Thoracic aorta (tissue), 2 donors: ENCODE data around the gene ADAMTS13. TPM values are rescaled to one million over a fixed set of nuclear protein-coding genes. Genes with fewer than 3 reads are reported as not detected.

ENCODE experiments used
- ATAC-seq: fragments of 150-250 bp; one replicate; pipeline ENCODE4 v1.8.0; 2017; ENCODE audit warnings: low read depth; ENCODE audit not compliant: insufficient number of reproducible peaks, low FRiP score
- DNase-seq: peaks from one replicate; pipeline ENCODE4 v3.0.0-alpha.2; 2020; ENCODE audit warnings: low spot score
- H3K27ac ChIP-seq, 2 donors: fragments of 200-600 bp; sonication (generic); 1 replicate in 1 of 2; 2 replicates in 1 of 2; pipeline ENCODE4 v1.5.1; 2016; ENCODE audit warnings: mild to moderate bottlenecking in 2 of 2, moderate library complexity in 2 of 2
- H3K27me3 ChIP-seq: fragments of 200-600 bp; sonication (generic); replicated peaks from 2 replicates; pipeline ENCODE4 v1.6.0; 2016; ENCODE audit warnings: mild to moderate bottlenecking; ENCODE audit not compliant: insufficient read depth
- H3K36me3 ChIP-seq: fragments of 200-600 bp; sonication (generic); one replicate; pipeline ENCODE4 v1.5.1; 2016
- H3K4me1 ChIP-seq, 2 donors: fragments of 200-600 bp; sonication (generic); 1 replicate in 1 of 2; 2 replicates in 1 of 2; pipeline versions ENCODE4 v1.5.1 to v1.6.0; 2016; ENCODE audit warnings: low read depth in 2 of 2, mild to moderate bottlenecking in 1 of 2; ENCODE audit not compliant: control insufficient read depth in 1 of 2
- H3K4me3 ChIP-seq: fragments of 200-600 bp; sonication (generic); 2 replicates; pipeline ENCODE4 v1.5.1; 2016; ENCODE audit warnings: mild to moderate bottlenecking
- H3K9me3 ChIP-seq: fragments of 200-600 bp; sonication (generic); 2 replicates; pipeline ENCODE4 v1.5.1; 2016
- total RNA-seq, 2 donors: library from RNA; depleted of rRNA; stranded (reverse); fragments of >200 nt; gene quantifications; one replicate each; pipeline versions ENCODE4 v1.1.0 to v1.2.3, GENCODE V29; 2016
- TF ChIP-seq, protein P1 (sequence below): fragments of 200-600 bp; sonication (generic); IDR thresholded peaks from one replicate; pipeline ENCODE4 v1.5.1; 2019; ENCODE audit warnings: antibody characterized with exemption

ADAMTS13 gene
- total RNA-seq, 2 donors from 2014 or later, result 1.3 to 6.0 TPM

DNA sequence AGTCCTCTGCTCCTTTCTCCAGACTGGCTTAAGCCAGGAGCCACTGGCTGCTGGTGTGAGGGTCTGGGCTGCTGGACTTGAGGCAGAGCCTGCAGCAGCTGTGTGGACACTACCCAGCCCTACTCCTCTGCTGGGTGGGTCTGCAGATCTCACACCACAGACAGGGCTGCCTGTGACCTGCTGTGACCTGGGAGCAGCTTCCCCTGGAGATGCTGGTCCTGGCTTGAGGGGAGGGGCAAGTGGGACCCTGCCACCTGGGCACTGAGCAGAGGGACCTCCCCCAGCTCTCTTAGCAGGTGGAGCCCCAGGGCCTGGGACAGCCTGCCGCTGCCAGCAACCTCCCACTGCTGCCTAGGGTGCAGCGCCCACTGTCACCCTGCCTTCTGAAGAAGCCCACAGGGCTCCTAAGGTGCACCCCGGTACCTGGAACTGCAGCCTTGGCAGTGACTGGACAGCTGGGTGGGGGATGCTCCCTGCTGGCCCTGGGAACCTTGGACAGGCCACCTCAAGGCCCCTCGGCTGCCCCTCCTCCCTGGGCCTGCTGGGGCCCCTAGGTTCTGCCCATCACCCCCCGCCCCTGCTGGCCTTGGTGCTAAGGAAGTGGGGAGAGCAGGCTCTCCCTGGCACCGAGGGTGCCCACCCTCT is 46.7 kb downstream of the ADAMTS13 start:
- TF ChIP-seq, protein P1, sequence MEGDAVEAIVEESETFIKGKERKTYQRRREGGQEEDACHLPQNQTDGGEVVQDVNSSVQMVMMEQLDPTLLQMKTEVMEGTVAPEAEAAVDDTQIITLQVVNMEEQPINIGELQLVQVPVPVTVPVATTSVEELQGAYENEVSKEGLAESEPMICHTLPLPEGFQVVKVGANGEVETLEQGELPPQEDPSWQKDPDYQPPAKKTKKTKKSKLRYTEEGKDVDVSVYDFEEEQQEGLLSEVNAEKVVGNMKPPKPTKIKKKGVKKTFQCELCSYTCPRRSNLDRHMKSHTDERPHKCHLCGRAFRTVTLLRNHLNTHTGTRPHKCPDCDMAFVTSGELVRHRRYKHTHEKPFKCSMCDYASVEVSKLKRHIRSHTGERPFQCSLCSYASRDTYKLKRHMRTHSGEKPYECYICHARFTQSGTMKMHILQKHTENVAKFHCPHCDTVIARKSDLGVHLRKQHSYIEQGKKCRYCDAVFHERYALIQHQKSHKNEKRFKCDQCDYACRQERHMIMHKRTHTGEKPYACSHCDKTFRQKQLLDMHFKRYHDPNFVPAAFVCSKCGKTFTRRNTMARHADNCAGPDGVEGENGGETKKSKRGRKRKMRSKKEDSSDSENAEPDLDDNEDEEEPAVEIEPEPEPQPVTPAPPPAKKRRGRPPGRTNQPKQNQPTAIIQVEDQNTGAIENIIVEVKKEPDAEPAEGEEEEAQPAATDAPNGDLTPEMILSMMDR, result no peak
- Histone ChIP-seq H3K27me3 (no peaks in the 10 kb centered on the region), H3K27ac (no peak overlapping the region), H3K36me3 (peaks cover 8% of the 10 kb centered on the region), H3K4me1 (no peaks in the 10 kb centered on the region), H3K4me3 (no peak overlapping the region), H3K9me3 (no peaks in the 10 kb centered on the region)
- no peak for DNase-seq
- ATAC-seq, result no peak

DNA sequence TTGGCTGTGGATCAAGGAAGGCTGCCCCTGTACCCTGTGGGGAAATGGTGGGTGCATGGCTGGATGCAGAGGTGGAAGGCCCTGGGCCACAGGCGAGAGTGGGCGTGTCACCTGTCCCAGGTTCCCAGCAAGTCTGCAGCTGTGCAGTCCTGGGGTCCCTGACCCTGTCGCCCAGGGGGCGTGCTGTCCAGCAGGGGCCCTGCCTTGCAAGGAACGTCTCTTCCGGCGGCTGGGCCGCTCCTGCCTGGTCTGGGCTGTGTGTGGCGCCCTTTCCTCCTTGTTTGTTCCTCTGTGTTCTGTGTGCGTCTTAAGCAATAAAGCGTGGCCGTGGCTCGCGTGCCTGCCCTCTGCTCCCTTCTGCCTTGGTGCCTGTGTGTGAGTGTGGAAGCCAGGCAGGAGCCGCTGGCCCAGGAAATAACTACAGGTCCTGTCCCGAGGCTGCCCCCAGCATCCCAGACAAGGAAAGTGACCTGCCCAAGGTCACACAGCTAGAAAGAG is 48.3 kb downstream of the ADAMTS13 start:
- Histone ChIP-seq H3K36me3 (peaks cover 4% of the 10 kb centered on the region), H3K9me3 (no peaks in the 10 kb centered on the region), H3K27me3 (no peaks in the 10 kb centered on the region), H3K27ac (no peak overlapping the region), H3K4me1 (no peaks in the 10 kb centered on the region), H3K4me3 (no peak overlapping the region)
- ATAC-seq, result no peak
- TF ChIP-seq, protein P1, result no peak
- DNase-seq, result no peak

DNA sequence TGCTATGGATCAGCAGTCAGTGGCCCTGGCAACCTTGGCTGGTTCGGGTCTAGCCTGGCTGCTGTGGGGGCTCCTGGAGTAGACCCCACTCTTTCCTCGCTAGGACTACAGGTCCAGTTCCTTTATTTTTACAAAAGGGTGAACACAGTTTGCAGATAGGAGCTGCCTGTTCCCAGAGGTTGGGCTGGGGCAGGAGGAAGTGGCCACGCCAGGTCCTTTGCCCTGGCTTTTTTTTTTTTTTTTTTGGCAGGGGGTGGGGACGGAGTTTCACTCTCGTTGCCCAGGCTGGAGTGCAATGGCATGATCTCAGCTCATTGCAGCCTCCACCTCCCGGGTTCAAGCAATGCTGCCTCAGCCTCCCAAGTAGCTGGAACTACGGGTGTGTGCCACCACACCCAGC is 48.8 kb downstream of the ADAMTS13 start:
- H3K27me3 ChIP-seq, result no peaks in the 10 kb centered on the region
- no peaks in the 10 kb centered on the region for H3K9me3 ChIP-seq
- TF ChIP-seq, protein P1, result no peak
- H3K27ac ChIP-seq, result no peak overlapping the region
- H3K4me3 ChIP-seq, result no peak overlapping the region
- peaks cover 4% of the 10 kb centered on the region for H3K36me3 ChIP-seq
- no peak for ATAC-seq
- H3K4me1 ChIP-seq, result no peaks in the 10 kb centered on the region
- no peak for DNase-seq

DNA sequence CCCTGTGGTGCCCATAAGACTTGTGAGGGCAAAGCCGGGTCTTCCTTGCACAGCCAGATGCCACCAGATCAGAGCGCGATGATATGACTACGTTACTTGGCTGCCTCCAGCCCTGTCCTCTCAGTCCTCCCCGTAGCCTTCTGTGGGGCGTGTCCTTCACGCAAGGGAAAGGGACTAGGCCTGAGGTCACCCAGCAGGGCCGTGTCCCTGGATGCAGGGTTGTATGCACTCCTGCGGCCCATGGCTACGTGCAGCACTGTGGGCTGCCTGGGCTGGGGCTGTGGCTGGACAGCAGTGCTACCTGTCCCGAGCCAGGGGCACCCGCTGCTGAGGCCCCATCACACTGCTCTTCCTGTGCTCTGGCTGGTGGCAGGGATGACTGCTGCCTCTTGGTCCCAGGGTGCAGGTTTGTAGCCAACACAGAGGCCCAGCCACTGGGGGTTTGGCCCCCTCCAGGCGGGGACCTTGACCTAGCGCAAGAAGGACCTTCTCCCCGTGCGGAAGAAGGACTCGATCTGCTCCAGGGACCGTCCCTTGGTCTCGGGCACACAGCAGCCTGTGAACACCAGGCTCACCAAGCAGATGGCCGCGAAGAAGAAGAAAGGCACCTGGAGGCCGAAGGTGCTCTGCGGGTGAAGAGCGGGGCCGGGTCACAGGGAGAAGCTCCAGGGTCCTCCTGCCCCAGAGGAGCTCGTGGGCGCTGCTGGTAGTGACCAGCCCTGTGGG is 49.5 kb downstream of the ADAMTS13 start:
- Histone ChIP-seq H3K4me1 (no peaks in the 10 kb centered on the region), H3K9me3 (no peaks in the 10 kb centered on the region), H3K4me3 (no peak overlapping the region), H3K36me3 (peaks cover 4% of the 10 kb centered on the region), H3K27ac (no peak overlapping the region), H3K27me3 (no peaks in the 10 kb centered on the region)
- TF ChIP-seq, protein P1, result no peak
- ATAC-seq (no peak), DNase-seq (no peak)

DNA sequence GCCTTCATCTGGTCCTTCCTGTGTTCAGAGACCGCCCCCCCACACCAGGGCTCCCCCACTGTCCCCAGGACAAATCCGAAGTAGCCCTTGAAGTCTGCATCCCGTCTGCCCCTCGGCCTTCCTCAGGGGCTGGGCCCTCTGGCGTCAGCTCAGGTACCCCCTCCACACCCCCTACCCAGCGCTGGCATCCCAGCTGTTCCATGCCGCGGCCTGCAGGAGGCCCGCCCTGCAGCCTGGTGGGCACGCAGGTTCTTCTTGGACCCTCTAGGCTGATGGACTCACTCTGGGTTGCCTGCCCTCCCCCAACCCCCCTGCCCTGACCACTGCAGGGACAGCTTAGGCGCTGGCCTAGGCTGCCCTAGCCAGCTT is 50.1 kb downstream of the ADAMTS13 start:
- H3K4me1 ChIP-seq, result no peaks in the 10 kb centered on the region
- ATAC-seq, result no peak
- no peak for DNase-seq
- H3K36me3 ChIP-seq, result peaks cover 4% of the 10 kb centered on the region
- TF ChIP-seq, protein P1, result no peak
- H3K27ac ChIP-seq, result no peak overlapping the region
- no peak overlapping the region for H3K4me3 ChIP-seq
- H3K9me3 ChIP-seq, result no peaks in the 10 kb centered on the region
- no peaks in the 10 kb centered on the region for H3K27me3 ChIP-seq
